Measurements from ENCODE around the gene HAND1. TPM values are rescaled to one million over a fixed set of nuclear protein-coding genes. Genes with fewer than 3 reads are reported as not detected.

The HAND1 gene
- total RNA-seq, 2 donors from 2014 or later, result not detected

Other genes starting within 250 kb of the HAND1 start
- gene SAP30L, start 32.2 kb downstream of the HAND1 start, total RNA-seq, result 10 to 100 TPM; 20.4 to 32.8 TPM